Measurements from ENCODE around the gene CINP. TPM values are rescaled to one million over a fixed set of nuclear protein-coding genes. Genes with fewer than 3 reads are reported as not detected.

The CINP gene
- total and polyA plus RNA-seq, 9 of the 15 experiments (the other 6 are each of a cell fraction or from before 2014, with no cell fraction given), result 36.3 to 63.2 (median 43.7) TPM

GRCh38 chr14:102373110-102373509 lies 10.4 kb upstream of the CINP start:
- H3K9me1 ChIP-seq (ENCODE audit: control insufficient read depth, insufficient read depth, low read length), result no peaks in the 10 kb centered on the region
- H2AFZ ChIP-seq (ENCODE audit: low read depth, low read length), result no peak overlapping the region
- no peaks in the 10 kb centered on the region; the same call in 2 of the 3 replicates for H3K36me3 ChIP-seq (ENCODE audit: control insufficient read depth, insufficient read depth, low read length)
- H3K9ac ChIP-seq (ENCODE audit: insufficient read depth in 1 of 2, low read depth in 2 of 2, low read length in 2 of 2), result no peak overlapping the region
- H3K9me3 ChIP-seq (replicated peaks; ENCODE audit: control insufficient read depth, insufficient read depth, low read depth, low read length), result no peaks in the 10 kb centered on the region
- H3K27me3 ChIP-seq (ENCODE audit: control insufficient read depth in 2 of 2, insufficient read depth in 2 of 2, low read length in 2 of 2), result no peaks in the 10 kb centered on the region
- no TSS peak for BruUV-seq (replicated peaks)
- no peaks in the 10 kb centered on the region for H4K20me1 ChIP-seq (replicated peaks; ENCODE audit: control insufficient read depth, insufficient read depth, low read length)
- CTCF ChIA-PET (ENCODE audit: low intra/inter-chr PET ratio), result interaction anchor here (0.6 kb wide), 1 partner anchor 38 kb away, joined by 4 read pairs; no protein-coding TSS in a partner anchor
- whole genome bisulfite sequencing (ENCODE audit: insufficient coverage, low coverage, missing lambda C conversion rate), result 59% methylated on average over 3 of the region's 3 CpGs
- H3K4me2 ChIP-seq (ENCODE audit: insufficient read depth, low read length), result no peak overlapping the region
- no peaks in the 10 kb centered on the region for H3K79me2 ChIP-seq (ENCODE audit: control insufficient read depth, insufficient read depth, low read length)
- FAIRE-seq (no peak), ATAC-seq (no peak), DNase-seq (ENCODE audit: extremely low read depth in 1 of 4, low spot score in 3 of 4) (no peak)
- H3K27ac ChIP-seq (ENCODE audit: extremely low read depth, low read depth, low read length), result no peak overlapping the region
- in situ Hi-C loops (cut with MboI), result no loop called here
- no peak overlapping the region for H3K4me3 ChIP-seq
- TF ChIP-seq C11orf30 (IDR thresholded peaks at IDR 0.05; ENCODE audit: low read depth) (no peak), U2AF2 (optimal IDR thresholded peaks at IDR 0.05; ENCODE audit: low read depth, low read length) (no peak), ZNF253 (CRISPR knock-in tag; conservative IDR thresholded peaks at IDR 0.05) (no peak), MYNN (IDR thresholded peaks at IDR 0.05) (no peak), MYNN (CRISPR knock-in tag; IDR thresholded peaks at IDR 0.05) (no peak), STAT6 (CRISPR knock-in tag; IDR thresholded peaks at IDR 0.05) (no peak), ZNF24 (IDR thresholded peaks at IDR 0.05) (no peak), YBX1 (IDR thresholded peaks at IDR 0.05) (no peak), ZNF444 (CRISPR knock-in tag; IDR thresholded peaks at IDR 0.05) (no peak), ZNF766 (CRISPR knock-in tag; conservative IDR thresholded peaks at IDR 0.05) (no peak), SRSF7 (optimal IDR thresholded peaks at IDR 0.05; ENCODE audit: low read depth, low read length) (no peak), FOXJ2 (tag; IDR thresholded peaks at IDR 0.05) (no peak), IRF2 (CRISPR knock-in tag; IDR thresholded peaks at IDR 0.05) (no peak), HES1 (IDR thresholded peaks at IDR 0.05; ENCODE audit: low read depth) (no peak), SAFB2 (IDR thresholded peaks at IDR 0.05; ENCODE audit: borderline replicate concordance, low read depth, low read length, severe bottlenecking) (no peak), HNRNPLL (IDR thresholded peaks at IDR 0.05; ENCODE audit: low read depth, low read length, poor library complexity, severe bottlenecking) (no peak), NCOA6 (IDR thresholded peaks at IDR 0.05) (no peak), FOXA1 (IDR thresholded peaks at IDR 0.05; ENCODE audit: borderline replicate concordance) (no peak), SP2 (IDR thresholded peaks at IDR 0.05; ENCODE audit: extremely low read depth, low read depth, low read length, poor library complexity, severe bottlenecking) (no peak), POLR2AphosphoS2 (IDR thresholded peaks at IDR 0.05; ENCODE audit: low read length) (no peak)
- H3K4me1 ChIP-seq (replicated peaks in 1 of 2; ENCODE audit: control insufficient read depth in 2 of 2, insufficient read depth in 2 of 2, low read length in 2 of 2), result no peaks in the 10 kb centered on the region; a peak in 1 of 5 replicates
- POLR2A ChIA-PET, result interaction anchor here (0.6 kb wide), 1 partner anchor 143 kb away, joined by 3 read pairs; no protein-coding TSS in a partner anchor
- intact Hi-C loops (cut with micrococcal nuclease), result no loop called here
